GM23338 (cell line): ENCODE results near the gene RRBP1. TPM values are rescaled to one million over a fixed set of nuclear protein-coding genes. Genes with fewer than 3 reads are reported as not detected.

Experiments used
- ATAC-seq: fragments of 200-7000 bp; cut with Tn5 transposase; 3 replicates; pipeline ENCODE4 v1.9.1; 2020
- DNase-seq: peaks from one replicate; pipeline ENCODE4 v3.0.0-alpha.2; 2015; ENCODE audit warnings: low spot score
- H2AFZ ChIP-seq: fragments of 200-600 bp; sonication (generic); 2 replicates; pipeline ENCODE4 v1.8.0; 2016; ENCODE audit warnings: antibody characterized with exemption, mild to moderate bottlenecking, moderate library complexity
- H3F3A ChIP-seq: fragments of 200-600 bp; sonication (generic); replicated peaks from 2 replicates; pipeline ENCODE4 v1.8.0; 2017; ENCODE audit warnings: antibody characterized with exemption, mixed run types, low read depth
- H3K27ac ChIP-seq: fragments of 200-600 bp; sonication (generic); 2 replicates; pipeline ENCODE4 v1.6.1; 2016; ENCODE audit warnings: low read depth
- H3K27me3 ChIP-seq: fragments of 200-600 bp; sonication (generic); 2 replicates; pipeline ENCODE4 v1.8.0; 2016; ENCODE audit warnings: mild to moderate bottlenecking, mixed run types, moderate library complexity; ENCODE audit not compliant: insufficient read depth
- H3K36me3 ChIP-seq: fragments of 200-600 bp; sonication (generic); 2 replicates; pipeline ENCODE4 v1.8.0; 2016; ENCODE audit warnings: mild to moderate bottlenecking; ENCODE audit not compliant: insufficient read depth
- H3K4me1 ChIP-seq: fragments of 200-600 bp; sonication (generic); 2 replicates; pipeline ENCODE4 v1.8.0; 2016; ENCODE audit warnings: mild to moderate bottlenecking, moderate library complexity; ENCODE audit not compliant: insufficient read depth
- H3K4me2 ChIP-seq: fragments of 200-600 bp; sonication (generic); 2 replicates; pipeline ENCODE4 v1.7.1; 2017; ENCODE audit warnings: mixed run types
- H3K4me3 ChIP-seq: fragments of 200-600 bp; sonication (generic); 2 replicates; pipeline ENCODE4 v1.6.1; 2016; ENCODE audit warnings: mixed run types
- H3K79me2 ChIP-seq: fragments of 200-600 bp; sonication (generic); replicated peaks from 2 replicates; pipeline ENCODE4 v1.8.0; 2017; ENCODE audit warnings: mild to moderate bottlenecking; ENCODE audit not compliant: insufficient read depth
- H3K9me2 ChIP-seq: fragments of 200-600 bp; sonication (generic); 2 replicates; pipeline ENCODE4 v1.8.0; 2017; ENCODE audit not compliant: insufficient read depth
- H4K20me1 ChIP-seq: fragments of 200-600 bp; sonication (generic); replicated peaks from 2 replicates; pipeline ENCODE4 v1.8.0; 2017; ENCODE audit warnings: mild to moderate bottlenecking; ENCODE audit not compliant: insufficient read depth
- H3K27ac Mint-ChIP-seq: 2 replicates; pipeline ENCODE4 v1.8.0; 2020; ENCODE audit warnings: inconsistent platforms, mild to moderate bottlenecking, moderate library complexity, mixed read lengths
- H3K27me3 Mint-ChIP-seq: 3 replicates; pipeline ENCODE4 v1.8.0; 2022; ENCODE audit warnings: low read depth, mild to moderate bottlenecking, moderate library complexity, mixed read lengths, inconsistent platforms; ENCODE audit not compliant: insufficient read depth, poor library complexity
- H3K36me3 Mint-ChIP-seq: 3 replicates; pipeline ENCODE4 v1.8.0; 2021; ENCODE audit warnings: low read depth, mild to moderate bottlenecking, inconsistent platforms, moderate library complexity, mixed read lengths
- H3K4me1 Mint-ChIP-seq: 3 replicates; pipeline ENCODE4 v1.8.0; 2020; ENCODE audit warnings: mild to moderate bottlenecking, inconsistent platforms, mixed read lengths
- H3K4me3 Mint-ChIP-seq: 3 replicates; pipeline ENCODE4 v1.8.0; 2021; ENCODE audit warnings: moderate library complexity, mild to moderate bottlenecking, inconsistent platforms, mixed read lengths
- H3K9me3 Mint-ChIP-seq: 3 replicates; pipeline ENCODE4 v1.8.0; 2020; ENCODE audit warnings: moderate library complexity, mild to moderate bottlenecking, inconsistent platforms, mixed read lengths
- CREB1 ChIP-seq: fragments of 250-450 bp; sonication (Bioruptor Pico); IDR thresholded peaks from 2 replicates; pipeline ENCODE4 v1.5.0; 2020; ENCODE audit warnings: low read depth, mild to moderate bottlenecking, moderate library complexity
- CTCF ChIP-seq, 2 experiments: fragments of 200-600 bp in 1 of 2; sonication (generic) in 1 of 2; conservative IDR thresholded peaks; 2 replicates each; pipeline versions ENCODE4 v1.5.1 to v1.6.1; 2016 to 2017; ENCODE audit warnings: antibody characterized with exemption in 2 of 2, low read depth in 2 of 2, mild to moderate bottlenecking in 2 of 2, moderate library complexity in 1 of 2
- ETS1 ChIP-seq: IDR thresholded peaks from 2 replicates; pipeline ENCODE4 v1.6.1; 2016; ENCODE audit warnings: antibody characterized with exemption
- EZH2 ChIP-seq: fragments of 200-600 bp; sonication (generic); IDR thresholded peaks from one replicate; pipeline ENCODE4 v1.8.0; 2017; ENCODE audit warnings: antibody characterized with exemption, mild to moderate bottlenecking, low read depth; ENCODE audit not compliant: unreplicated experiment
- EZH2phosphoT487 ChIP-seq: fragments of 200-600 bp; sonication (generic); IDR thresholded peaks from one replicate; pipeline ENCODE4 v1.8.1; 2018; ENCODE audit warnings: antibody characterized with exemption; ENCODE audit not compliant: unreplicated experiment
- JUNB ChIP-seq: IDR thresholded peaks from one replicate; pipeline ENCODE4 v1.6.1; 2016; ENCODE audit warnings: antibody characterized with exemption; ENCODE audit not compliant: unreplicated experiment
- NANOG ChIP-seq: IDR thresholded peaks from 2 replicates; pipeline ENCODE4 v1.6.1; 2016; ENCODE audit warnings: antibody characterized with exemption, borderline replicate concordance
- POLR2AphosphoS5 ChIP-seq: IDR thresholded peaks from 2 replicates; pipeline ENCODE4 v1.6.1; 2016; ENCODE audit warnings: antibody characterized with exemption, low read depth
- REST ChIP-seq: IDR thresholded peaks from one replicate; pipeline ENCODE4 v1.6.1; 2018; ENCODE audit warnings: antibody characterized with exemption; ENCODE audit not compliant: unreplicated experiment
- STAT1 ChIP-seq: IDR thresholded peaks from one replicate; pipeline ENCODE4 v1.6.1; 2016; ENCODE audit warnings: antibody characterized with exemption; ENCODE audit not compliant: unreplicated experiment
- ZNF114 ChIP-seq: fragments of 250-450 bp; sonication (Bioruptor Pico); IDR thresholded peaks from 2 replicates; pipeline ENCODE4 v1.5.0; 2020; ENCODE audit warnings: mild to moderate bottlenecking, moderate library complexity
- ZNF331 ChIP-seq: fragments of 250-450 bp; sonication (Bioruptor Pico); IDR thresholded peaks from 2 replicates; pipeline ENCODE4 v1.5.0; 2020; ENCODE audit warnings: low read depth, mild to moderate bottlenecking, moderate library complexity
- ZNF462 ChIP-seq: fragments of 250-450 bp; sonication (Bioruptor Pico); IDR thresholded peaks from 2 replicates; pipeline ENCODE4 v1.5.0; 2020; ENCODE audit warnings: mild to moderate bottlenecking, moderate library complexity
- polyA plus RNA-seq: library from polyadenylated mRNA; unstranded; fragments of >200 nt; fragmentation: Nextera tagmentation; extraction: Ambion mirVana; gene quantifications from 2 replicates; pipeline ENCODE4 v1.2.1, GENCODE V29; 2016
- total RNA-seq: library from RNA; depleted of rRNA; stranded (reverse); fragments of >200 nt; shearing (Covaris generic); gene quantifications from 2 replicates; pipeline ENCODE4 v1.2.3, GENCODE V29; 2014

The RRBP1 gene
- total and polyA plus RNA-seq, 2 experiments from 2014 or later, result 105 to 113 TPM

GRCh38 chr20:17674722-17675518 lies 7.1 kb downstream of the RRBP1 start:
- H3K36me3 Mint-ChIP-seq, result peaks cover 38% of the 10 kb centered on the region
- ATAC-seq, result no peak
- H3K27ac Mint-ChIP-seq, result no peak overlapping the region; the same call in 1 of the 2 replicates

More at GRCh38 chr20:17674722-17675518, 7.1 kb downstream of the RRBP1 start:
- H3K27me3 Mint-ChIP-seq, result peaks cover under 1% of the 10 kb centered on the region
- peaks cover 44% of the 10 kb centered on the region for H3K4me1 Mint-ChIP-seq
- no peak overlapping the region for H3K4me2 ChIP-seq
- DNase-seq, result no peak
- no peaks in the 10 kb centered on the region for H3K9me2 ChIP-seq
- H3F3A ChIP-seq, result no peaks in the 10 kb centered on the region
- peaks cover 22% of the 10 kb centered on the region for H3K4me1 ChIP-seq
- 0 out of 2 replicates have a peak, but pooled peaks cover 5% of the 10 kb centered on the region for H3K36me3 ChIP-seq
- H3K27ac ChIP-seq, result no peak overlapping the region
- H3K27me3 ChIP-seq, result no peaks in the 10 kb centered on the region
- H2AFZ ChIP-seq, result no peak overlapping the region
- H3K4me3 ChIP-seq, result no peak overlapping the region
- no peaks in the 10 kb centered on the region for H3K9me3 Mint-ChIP-seq
- peaks cover 69% of the 10 kb centered on the region for H4K20me1 ChIP-seq
- H3K4me3 Mint-ChIP-seq, result no peak overlapping the region
- TF ChIP-seq CTCF (conservative IDR thresholded peaks at IDR 0.05; ENCODE audit: low read depth in 2 of 2) (no peak), REST (no peak), EZH2phosphoT487 (no peak), ZNF114 (CRISPR knock-in tag) (no peak), POLR2AphosphoS5 (no peak), CREB1 (no peak), EZH2 (no peak), STAT1 (no peak), ZNF462 (CRISPR knock-in tag) (no peak), JUNB (no peak), NANOG (no peak), ETS1 (no peak), ZNF331 (CRISPR knock-in tag) (no peak)
- peaks cover 100% of the 10 kb centered on the region for H3K79me2 ChIP-seq
